Measurements from ENCODE around the gene SPAG6.

Gene SPAG6

GRCh38 chr10:22340329-22341189, 4.7 kb upstream of the SPAG6 start (continued):
- TF ChIP-seq ZBTB26 (tag by site-specific recombination; optimal IDR thresholded peaks at IDR 0.05) = peak; percentile 75
- peak; percentile 39; the same call in 1 of the 2 replicates for TF ChIP-seq ZBTB48 (tag by site-specific recombination; IDR thresholded peaks at IDR 0.05)
- TF ChIP-seq ZFHX2 (tag by site-specific recombination; conservative IDR thresholded peaks at IDR 0.05) = peak; percentile 58
- peak; percentile 80 for TF ChIP-seq ZNF341 (tag by site-specific recombination; IDR thresholded peaks at IDR 0.05; ENCODE audit: low read depth)
- no peak for TF ChIP-seq ZNF521 (tag by site-specific recombination; IDR thresholded peaks at IDR 0.05)
- 0 out of 2 replicates have a peak, but pooled peaks have one; percentile 8 for TF ChIP-seq ZNF596 (tag by site-specific recombination; IDR thresholded peaks at IDR 0.05)
- TF ChIP-seq ZNF664 (tag by site-specific recombination; IDR thresholded peaks at IDR 0.05) = no peak
- TF ChIP-seq MEIS1 (CRISPR knock-in tag; IDR thresholded peaks at IDR 0.05; ENCODE audit: borderline replicate concordance) = no peak
- peak; percentile 76 for TF ChIP-seq GLIS2 (tag by site-specific recombination; IDR thresholded peaks at IDR 0.05)
- TF ChIP-seq ZNF302 (tag by site-specific recombination; IDR thresholded peaks at IDR 0.05; ENCODE audit: low read depth) = no peak
- no peak for TF ChIP-seq ZNF146 (tag by site-specific recombination; IDR thresholded peaks at IDR 0.05)
- peak; percentile 69; the same call in 1 of the 2 replicates for TF ChIP-seq ZXDB (tag by site-specific recombination; IDR thresholded peaks at IDR 0.05)
- no peak for TF ChIP-seq GFI1B (tag by site-specific recombination; IDR thresholded peaks at IDR 0.05)
- 0 out of 2 replicates have a peak, but pooled peaks have one; percentile 5 for TF ChIP-seq ZNF76 (tag by site-specific recombination; IDR thresholded peaks at IDR 0.05; ENCODE audit: borderline replicate concordance, low read depth)
- TF ChIP-seq MYNN (tag by site-specific recombination; IDR thresholded peaks at IDR 0.05; ENCODE audit: borderline replicate concordance) = no peak
- no peak for TF ChIP-seq FEZF1 (tag by site-specific recombination; IDR thresholded peaks at IDR 0.05)
- TF ChIP-seq PRDM2 (tag by site-specific recombination; IDR thresholded peaks at IDR 0.05; ENCODE audit: borderline replicate concordance) = no peak
- 0 out of 2 replicates have a peak, but pooled peaks have one; percentile 8 for TF ChIP-seq ZNF549 (tag by site-specific recombination; IDR thresholded peaks at IDR 0.05)
- TF ChIP-seq ZNF626 (tag by site-specific recombination; IDR thresholded peaks at IDR 0.05) = 0 out of 2 replicates have a peak, but pooled peaks have one; percentile 26
- TF ChIP-seq ZBTB11 (tag by site-specific recombination; conservative IDR thresholded peaks at IDR 0.05; ENCODE audit: low read depth) = peak; percentile 28; the same call in 1 of the 2 replicates
- TF ChIP-seq ZNF350 (tag by site-specific recombination; IDR thresholded peaks at IDR 0.05) = no peak
- 0 out of 2 replicates have a peak, but pooled peaks have one; percentile 54 for TF ChIP-seq ZNF600 (tag by site-specific recombination; IDR thresholded peaks at IDR 0.05)
- peak; percentile 52; the same call in 1 of the 2 replicates for TF ChIP-seq ZEB2 (tag by site-specific recombination; IDR thresholded peaks at IDR 0.05)
- TF ChIP-seq EGR2 (tag by site-specific recombination; IDR thresholded peaks at IDR 0.05; ENCODE audit: low read depth) = no peak; the same call in 1 of the 2 replicates
- TF ChIP-seq ZNF202 (tag by site-specific recombination; IDR thresholded peaks at IDR 0.05; ENCODE audit: borderline replicate concordance) = no peak

Data from HEK293 (cell line).